HG03460 (cell line): ENCODE measurements around the gene TMCC2.
A peak's percentile ranks its signal among the peaks of the same experiment; 100 is the strongest.
"Not testable (repeated sequence)": the region's sequence is repeated elsewhere in the genome, so short reads cannot be mapped to it uniquely, and the experiment has no call there.

Experiments used
- ATAC-seq: cut with Tn5 transposase; IDR thresholded peaks from one replicate; pipeline ENCODE4 v1.9.1; 2021; ENCODE audit not compliant: unreplicated experiment

The TMCC2 gene

GRCh38 chr1:205276689-205277065 lies 48.9 kb downstream of the TMCC2 start:
- no peak for ATAC-seq

- ATAC-seq = no peak
Observed at GRCh38 chr1:205279986-205280385, 52.2 kb downstream of the TMCC2 start.

- not testable (repeated sequence) for ATAC-seq
Observed at GRCh38 chr1:205280666-205281395, 53.1 kb downstream of the TMCC2 start.

- no peak for ATAC-seq
Observed at GRCh38 chr1:205283270-205284147, 55.8 kb downstream of the TMCC2 start.

GRCh38 chr1:205284420-205285144 lies 56.8 kb downstream of the TMCC2 start:
- ATAC-seq = no peak

GRCh38 chr1:205285381-205286101 lies 57.8 kb downstream of the TMCC2 start:
- ATAC-seq = peak; percentile 27

- ATAC-seq = no peak
Observed at GRCh38 chr1:205286335-205286950, 58.7 kb downstream of the TMCC2 start.

GRCh38 chr1:205287076-205287475 lies 59.3 kb downstream of the TMCC2 start:
- ATAC-seq = no peak

- ATAC-seq = peak; percentile 80
Observed at GRCh38 chr1:205287767-205288559, 60.2 kb downstream of the TMCC2 start.

GRCh38 chr1:205291596-205291995 lies 63.9 kb downstream of the TMCC2 start:
- ATAC-seq = no peak

- no peak for ATAC-seq
Observed at GRCh38 chr1:205293350-205294074, 65.8 kb downstream of the TMCC2 start.

GRCh38 chr1:205294175-205294917 lies 66.6 kb downstream of the TMCC2 start:
- ATAC-seq = no peak

GRCh38 chr1:205294934-205295333 lies 67.2 kb downstream of the TMCC2 start:
- ATAC-seq = no peak

GRCh38 chr1:205296154-205296553 lies 68.4 kb downstream of the TMCC2 start:
- ATAC-seq = no peak

GRCh38 chr1:205297546-205298177 lies 69.9 kb downstream of the TMCC2 start:
- not testable (repeated sequence) for ATAC-seq

GRCh38 chr1:205298191-205298994 lies 70.6 kb downstream of the TMCC2 start:
- no peak for ATAC-seq

GRCh38 chr1:205300149-205300548 lies 72.4 kb downstream of the TMCC2 start:
- ATAC-seq = no peak
